ENCODE data around the gene MAGI2. TPM values are rescaled to one million over a fixed set of nuclear protein-coding genes. Genes with fewer than 3 reads are reported as not detected.

Gene MAGI2
- total RNA-seq, 4 donors from 2014 or later = 0.90 to 2.4 (median 0.99) TPM

- no peaks in the 10 kb centered on the region for H3K27me3 ChIP-seq
- peaks cover 11 to 17% of the 10 kb centered on the region in 2 donors for H3K4me1 ChIP-seq
- no peaks in the 10 kb centered on the region for H3K36me3 ChIP-seq
- no peak overlapping the region for H3K4me3 ChIP-seq
- no peaks in the 10 kb centered on the region for H3K9me3 ChIP-seq
- in situ Hi-C loops (cut with MboI; ENCODE audit: low sequenced_read_pairs in 4 of 4) (no loop called here), intact Hi-C loops (cut with DNase I; ENCODE audit: low total_unique reads) (no loop called here)
- ATAC-seq (no peak), DNase-seq (no peak)
- TF ChIP-seq CTCF (IDR thresholded peaks at IDR 0.05 in 4 of 5, conservative IDR thresholded peaks at IDR 0.05 in 1 of 5) (no peak), POLR2A (IDR thresholded peaks at IDR 0.05) (no peak)
- no peak overlapping the region for H3K27ac ChIP-seq
These were observed 707.2 kb downstream of the MAGI2 start for GRCh38 chr7:78746301-78746700.

GRCh38 chr7:78742694-78743093 is 710.8 kb downstream of the MAGI2 start:
- in situ Hi-C loops (cut with MboI; ENCODE audit: low sequenced_read_pairs in 4 of 4) (no loop called here), intact Hi-C loops (cut with DNase I; ENCODE audit: low total_unique reads) (no loop called here)
- Histone ChIP-seq H3K27me3 (no peaks in the 10 kb centered on the region), H3K27ac (no peak overlapping the region), H3K9me3 (no peaks in the 10 kb centered on the region), H3K36me3 (no peaks in the 10 kb centered on the region), H3K4me1 (peaks cover 6 to 14% of the 10 kb centered on the region in 2 donors), H3K4me3 (no peak overlapping the region)
- no peak for DNase-seq
- TF ChIP-seq CTCF (IDR thresholded peaks at IDR 0.05 in 4 of 5, conservative IDR thresholded peaks at IDR 0.05 in 1 of 5) (no peak), POLR2A (IDR thresholded peaks at IDR 0.05) (no peak)
- ATAC-seq = no peak

GRCh38 chr7:78736548-78736947 is 716.9 kb downstream of the MAGI2 start:
- peaks cover 0 to under 1% of the 10 kb centered on the region in 2 donors for H3K4me1 ChIP-seq
- DNase-seq = no peak
- TF ChIP-seq CTCF (IDR thresholded peaks at IDR 0.05 in 4 of 5, conservative IDR thresholded peaks at IDR 0.05 in 1 of 5) (no peak), POLR2A (IDR thresholded peaks at IDR 0.05) (no peak)
- no peak overlapping the region for H3K27ac ChIP-seq
- H3K4me3 ChIP-seq = no peak overlapping the region
- H3K27me3 ChIP-seq = no peaks in the 10 kb centered on the region
- no peaks in the 10 kb centered on the region for H3K9me3 ChIP-seq
- in situ Hi-C loops (cut with MboI; ENCODE audit: low sequenced_read_pairs in 4 of 4) (no loop called here), intact Hi-C loops (cut with DNase I; ENCODE audit: low total_unique reads) (no loop called here)
- no peak for ATAC-seq
- no peaks in the 10 kb centered on the region for H3K36me3 ChIP-seq

GRCh38 chr7:78734626-78735025 is 718.8 kb downstream of the MAGI2 start:
- no peak for DNase-seq
- Histone ChIP-seq H3K36me3 (no peaks in the 10 kb centered on the region), H3K4me3 (no peak overlapping the region), H3K27ac (no peak overlapping the region), H3K4me1 (peaks cover 8 to 9% of the 10 kb centered on the region in 2 donors), H3K9me3 (no peaks in the 10 kb centered on the region), H3K27me3 (no peaks in the 10 kb centered on the region)
- TF ChIP-seq CTCF (IDR thresholded peaks at IDR 0.05 in 4 of 5, conservative IDR thresholded peaks at IDR 0.05 in 1 of 5) (no peak), POLR2A (IDR thresholded peaks at IDR 0.05) (no peak)
- intact Hi-C loops (cut with DNase I; ENCODE audit: low total_unique reads) (no loop called here), in situ Hi-C loops (cut with MboI; ENCODE audit: low sequenced_read_pairs in 4 of 4) (no loop called here)
- no peak for ATAC-seq

GRCh38 chr7:78720066-78720465 is 733.4 kb downstream of the MAGI2 start:
- in situ Hi-C loops (cut with MboI; ENCODE audit: low sequenced_read_pairs in 4 of 4) = no loop called here
- H3K4me1 ChIP-seq = peaks cover 30 to 39% of the 10 kb centered on the region in 2 donors
- H3K27me3 ChIP-seq = no peaks in the 10 kb centered on the region
- H3K4me3 ChIP-seq = no peak overlapping the region
- DNase-seq (no peak), ATAC-seq (peak; percentile 98)
- intact Hi-C loops (cut with DNase I; ENCODE audit: low total_unique reads) = no loop called here
- H3K36me3 ChIP-seq = no peaks in the 10 kb centered on the region
- H3K27ac ChIP-seq = peak overlapping the region; percentile 70 to 72 (median 71)
- H3K9me3 ChIP-seq = no peaks in the 10 kb centered on the region
- no peak for TF ChIP-seq CTCF (IDR thresholded peaks at IDR 0.05 in 4 of 5, conservative IDR thresholded peaks at IDR 0.05 in 1 of 5)
- TF ChIP-seq POLR2A (IDR thresholded peaks at IDR 0.05) = no peak
